H1 (cell line): Measurements from ENCODE around the gene CEP152. TPM values are rescaled to one million over a fixed set of nuclear protein-coding genes. Genes with fewer than 3 reads are reported as not detected.

Experiments
- BCL11A ChIP-seq, 2 experiments: IDR thresholded peaks; one replicate each; pipeline ENCODE4 v1.6.1; 2011; ENCODE audit warnings: low read depth in 2 of 2, low read length in 2 of 2, mild to moderate bottlenecking in 2 of 2
- CEBPB ChIP-seq: IDR thresholded peaks from 2 replicates; pipeline ENCODE4 v1.6.1; 2012; ENCODE audit warnings: low read depth, low read length
- CHD7 ChIP-seq: fragments of 300-600 bp; sonication (generic); IDR thresholded peaks from 2 replicates; pipeline ENCODE4 v1.7.1; 2012; ENCODE audit warnings: low read length, moderate library complexity, mild to moderate bottlenecking, inconsistent platforms; ENCODE audit not compliant: insufficient replicate concordance
- CTBP2 ChIP-seq: IDR thresholded peaks from 2 replicates; pipeline ENCODE4 v1.7.0; 2011; ENCODE audit warnings: borderline replicate concordance, mild to moderate bottlenecking, moderate library complexity, mixed read lengths, low read length; ENCODE audit not compliant: insufficient read depth, insufficient read length
- HDAC2 ChIP-seq, 2 experiments: fragments of 300-600 bp in 1 of 2; sonication (generic) in 1 of 2; IDR thresholded peaks; 2 replicates each; pipeline ENCODE4 v1.6.1; 2011 to 2012; ENCODE audit warnings: low read depth in 2 of 2, low read length in 2 of 2, mild to moderate bottlenecking in 2 of 2, moderate library complexity in 2 of 2, borderline replicate concordance in 1 of 2, inconsistent platforms in 1 of 2
- HDAC6 ChIP-seq: IDR thresholded peaks from one replicate; pipeline ENCODE4 v1.7.1; 2012; ENCODE audit warnings: low read depth, mild to moderate bottlenecking, inconsistent platforms, low read length, moderate library complexity
- NANOG ChIP-seq: IDR thresholded peaks from 2 replicates; pipeline ENCODE4 v1.6.1; 2011; ENCODE audit warnings: low read length, low read depth, mild to moderate bottlenecking, inconsistent platforms; ENCODE audit not compliant: insufficient read depth, poor library complexity, severe bottlenecking
- NRF1 ChIP-seq: IDR thresholded peaks from 2 replicates; pipeline ENCODE4 v1.6.1; 2011; ENCODE audit warnings: mild to moderate bottlenecking, low read depth, low read length, improper control_type of control experiment
- PHF8 ChIP-seq: fragments of 200-600 bp; sonication (generic); conservative IDR thresholded peaks from 2 replicates; pipeline ENCODE4 v1.7.1; 2012; ENCODE audit warnings: low read depth, mild to moderate bottlenecking, inconsistent platforms, low read length, moderate library complexity
- SUZ12 ChIP-seq: fragments of 200-600 bp; sonication (generic); IDR thresholded peaks from 2 replicates; pipeline ENCODE4 v1.6.1; 2012; ENCODE audit warnings: mild to moderate bottlenecking, inconsistent platforms, low read length, moderate library complexity, mixed read lengths
- polyA plus RNA-seq, 7 experiments: library from polyadenylated mRNA; depleted of rRNA in 3 of 7; stranded (reverse) in 5 of 7; unstranded in 2 of 7; fragments of >200 nt in 5 of 7; fragments of 200-250 nt in 2 of 7; gene quantifications; 1 replicate in 5 of 7; 2 replicates in 1 of 7; 4 replicates in 1 of 7; pipeline versions ENCODE4 v1.2.1 to v1.2.3, GENCODE V29; 2011 to 2013; ENCODE audit warnings: missing spikeins in 2 of 7, mixed read lengths in 2 of 7
- total RNA-seq: library from RNA; stranded (reverse); fragmentation: NEBNext Ultra II Directional; extraction: Animal tissue kit (Norgen Biotek cat#: 25700); gene quantifications from 2 replicates; pipeline ENCODE4 v1.2.1, GENCODE V29; 2021

The CEP152 gene
- total and polyA plus RNA-seq, 2 of the 8 experiments (the other 6 are each of a cell fraction or from before 2014, with no cell fraction given): 1.4 to 16.2 TPM

- TF ChIP-seq CHD7 (no peak), NANOG (no peak), NRF1 (no peak), HDAC6 (no peak), BCL11A (IDR thresholded peaks at IDR 0.05; ENCODE audit: low read depth in 2 of 2, low read length in 2 of 2) (no peak), CTBP2 (no peak), HDAC2 (IDR thresholded peaks at IDR 0.05; ENCODE audit: borderline replicate concordance in 1 of 2, low read depth in 2 of 2, low read length in 2 of 2) (no peak), SUZ12 (no peak), CEBPB (no peak), PHF8 (no peak)
These were observed 108.2 kb downstream of the CEP152 start (continued) for GRCh38 chr15:48702569-48703236.
